Fibroblast of lung (primary cell): Measurements from ENCODE around the gene CCN5. TPM values are rescaled to one million over a fixed set of nuclear protein-coding genes. Genes with fewer than 3 reads are reported as not detected.

ENCODE experiments used
- DNase-seq, 2 donors: peaks; one replicate each; pipeline versions ENCODE4 v3.0.0 to v3.0.0-alpha.2; 2010; ENCODE audit warnings: low read depth in 2 of 2
- H2AFZ ChIP-seq: 2 replicates; pipeline ENCODE4 v1.5.1; 2012; ENCODE audit warnings: low read length, control low read depth, inconsistent platforms
- H3K27ac ChIP-seq: 2 replicates; pipeline ENCODE4 v1.5.1; 2011; ENCODE audit warnings: low read length, control low read depth; ENCODE audit not compliant: insufficient read depth
- H3K27me3 ChIP-seq: 2 replicates; pipeline ENCODE4 v1.5.1; 2011; ENCODE audit warnings: mild to moderate bottlenecking, low read length; ENCODE audit not compliant: control insufficient read depth, insufficient read depth
- H3K36me3 ChIP-seq: 2 replicates; pipeline ENCODE4 v1.5.1; 2011; ENCODE audit warnings: low read length; ENCODE audit not compliant: control insufficient read depth, insufficient read depth
- H3K4me1 ChIP-seq: 2 replicates; pipeline ENCODE4 v1.5.1; 2011; ENCODE audit warnings: low read length; ENCODE audit not compliant: control insufficient read depth, insufficient read depth; ENCODE audit errors: extremely low read depth
- H3K4me2 ChIP-seq: 2 replicates; pipeline ENCODE4 v1.5.1; 2011; ENCODE audit warnings: low read length, control low read depth; ENCODE audit not compliant: insufficient read depth; ENCODE audit errors: extremely low read depth
- H3K4me3 ChIP-seq, 4 experiments: fragments of 200-600 bp in 1 of 4; sonication (generic) in 1 of 4; replicated peaks in 1 of 4; 2 replicates each; pipeline ENCODE4 v1.5.1; 2011 to 2016; ENCODE audit warnings: low read length in 4 of 4, low read depth in 3 of 4, mild to moderate bottlenecking in 3 of 4, control low read depth in 2 of 4, inconsistent platforms in 1 of 4, mixed read lengths in 1 of 4; ENCODE audit not compliant: insufficient read depth in 1 of 4; ENCODE audit errors: control extremely low read depth in 1 of 4
- H3K79me2 ChIP-seq: 2 replicates; pipeline ENCODE4 v1.5.1; 2012; ENCODE audit warnings: mild to moderate bottlenecking, low read length, inconsistent platforms; ENCODE audit not compliant: control insufficient read depth, insufficient read depth
- H3K9ac ChIP-seq: 2 replicates; pipeline ENCODE4 v1.5.1; 2011; ENCODE audit warnings: mild to moderate bottlenecking, low read length, control low read depth; ENCODE audit not compliant: insufficient read depth
- H3K9me3 ChIP-seq: 2 replicates; pipeline ENCODE4 v1.5.1; 2012; ENCODE audit warnings: low read depth, low read length; ENCODE audit not compliant: control insufficient read depth, insufficient read depth
- H4K20me1 ChIP-seq: 2 replicates; pipeline ENCODE4 v1.5.1; 2011; ENCODE audit warnings: low read length; ENCODE audit not compliant: control insufficient read depth, insufficient read depth; ENCODE audit errors: extremely low read depth
- CTCF ChIP-seq, 2 donors: IDR thresholded peaks in 1 of 2; conservative IDR thresholded peaks in 1 of 2; 1 replicate in 1 of 2; 2 replicates in 1 of 2; pipeline ENCODE4 v1.5.1; 2011 to 2012; ENCODE audit warnings: low read length in 2 of 2, control low read depth in 1 of 2, inconsistent platforms in 1 of 2, low read depth in 1 of 2, mild to moderate bottlenecking in 1 of 2
- EZH2 ChIP-seq: IDR thresholded peaks from 2 replicates; pipeline ENCODE4 v1.5.1; 2012; ENCODE audit warnings: low read length, control low read depth, mild to moderate bottlenecking; ENCODE audit errors: missing control alignments
- polyA plus RNA-seq, 2 donors: library from polyadenylated mRNA; depleted of rRNA in 1 of 2; stranded (reverse) in 1 of 2; unstranded in 1 of 2; fragments of >200 nt; gene quantifications; 2 replicates each; pipeline ENCODE4 v1.2.1, GENCODE V29; 2011 to 2012; ENCODE audit warnings: missing spikeins in 1 of 2
- total RNA-seq: library from RNA; depleted of rRNA; stranded (reverse); fragments of >200 nt; gene quantifications from 2 replicates; pipeline ENCODE4 v1.2.1, GENCODE V29; 2014

CCN5 gene
- total and polyA plus RNA-seq, 2 donors (not counting 1 experiment from before 2014, with no cell fraction given) = 31.4 to 122 TPM

- Histone ChIP-seq H3K4me1 (peaks cover 29% of the 10 kb centered on the region), H3K27ac (peak overlapping the region; percentile 80)
- TF ChIP-seq CTCF (conservative IDR thresholded peaks at IDR 0.05 in 1 of 2, IDR thresholded peaks at IDR 0.05 in 1 of 2; ENCODE audit: low read depth in 1 of 2, low read length in 2 of 2) (no peak), EZH2 (no peak)
Observed at GRCh38 chr20:44694159-44694558, 21.0 kb upstream of the CCN5 start.

GRCh38 chr20:44695295-44695673 lies 19.9 kb upstream of the CCN5 start:
- peak overlapping the region; percentile 33 for H3K9ac ChIP-seq
- peak overlapping the region in 1 of 4 experiments; percentile 7 for H3K4me3 ChIP-seq
- H2AFZ ChIP-seq = no peak overlapping the region
- TF ChIP-seq CTCF (conservative IDR thresholded peaks at IDR 0.05 in 1 of 2, IDR thresholded peaks at IDR 0.05 in 1 of 2; ENCODE audit: low read depth in 1 of 2, low read length in 2 of 2) = no peak
- no peak for TF ChIP-seq EZH2
- peaks cover 29% of the 10 kb centered on the region for H3K4me1 ChIP-seq
- H3K36me3 ChIP-seq = no peaks in the 10 kb centered on the region
- peaks cover 2% of the 10 kb centered on the region for H3K27me3 ChIP-seq
- H4K20me1 ChIP-seq = no peaks in the 10 kb centered on the region
- no peak for DNase-seq
- no peaks in the 10 kb centered on the region for H3K9me3 ChIP-seq
- H3K27ac ChIP-seq = peak overlapping the region; percentile 80
- H3K4me2 ChIP-seq = peak overlapping the region; percentile 33
- H3K79me2 ChIP-seq = no peaks in the 10 kb centered on the region

More at GRCh38 chr20:44694159-44694558, 21.0 kb upstream of the CCN5 start:
- H3K9me3 ChIP-seq = no peaks in the 10 kb centered on the region
- H3K4me3 ChIP-seq = no peak overlapping the region
- no peaks in the 10 kb centered on the region for H3K36me3 ChIP-seq
- H3K9ac ChIP-seq = no peak overlapping the region
- no peak for DNase-seq
- H4K20me1 ChIP-seq = no peaks in the 10 kb centered on the region
- H3K27me3 ChIP-seq = no peaks in the 10 kb centered on the region
- no peaks in the 10 kb centered on the region for H3K79me2 ChIP-seq
- H3K4me2 ChIP-seq = no peak overlapping the region
- H2AFZ ChIP-seq = no peak overlapping the region

- no peak overlapping the region for H2AFZ ChIP-seq
- H3K27me3 ChIP-seq = peaks cover 2% of the 10 kb centered on the region
- H3K27ac ChIP-seq = peak overlapping the region; percentile 80
- H3K79me2 ChIP-seq = no peaks in the 10 kb centered on the region
- no peak overlapping the region for H3K4me2 ChIP-seq
- H4K20me1 ChIP-seq = no peaks in the 10 kb centered on the region
- no peaks in the 10 kb centered on the region for H3K36me3 ChIP-seq
- H3K4me3 ChIP-seq = no peak overlapping the region
- TF ChIP-seq CTCF (conservative IDR thresholded peaks at IDR 0.05 in 1 of 2, IDR thresholded peaks at IDR 0.05 in 1 of 2; ENCODE audit: low read depth in 1 of 2, low read length in 2 of 2) (no peak), EZH2 (no peak)
- H3K9ac ChIP-seq = peak overlapping the region; percentile 22
- peaks cover 29% of the 10 kb centered on the region for H3K4me1 ChIP-seq
- H3K9me3 ChIP-seq = no peaks in the 10 kb centered on the region
- peak; percentile 47 to 96 for DNase-seq
Observed at GRCh38 chr20:44695674-44696300, 19.4 kb upstream of the CCN5 start.
